H9 (cell line): ENCODE results near the gene SMAD7. TPM values are rescaled to one million over a fixed set of nuclear protein-coding genes. Genes with fewer than 3 reads are reported as not detected.
A peak's percentile ranks its signal among the peaks of the same experiment; 100 is the strongest.

Experiments
- DNase-seq: peaks from one replicate; pipeline ENCODE4 v3.0.0-alpha.2; 2017
- H2AFZ ChIP-seq: one replicate; pipeline ENCODE4 v1.6.1; 2013; ENCODE audit warnings: mild to moderate bottlenecking, low read length, control low read depth, moderate library complexity
- H2AK5ac ChIP-seq: 2 replicates; pipeline ENCODE4 v1.6.1; 2013; ENCODE audit warnings: low read length, control low read depth, mixed read lengths; ENCODE audit not compliant: insufficient read length
- H2BK120ac ChIP-seq: one replicate; pipeline ENCODE4 v1.6.1; 2013; ENCODE audit warnings: low read depth, mild to moderate bottlenecking, low read length, control low read depth, inconsistent platforms; ENCODE audit not compliant: poor library complexity, severe bottlenecking
- H2BK12ac ChIP-seq: 2 replicates; pipeline ENCODE4 v1.6.1; 2013; ENCODE audit warnings: low read length, control low read depth, mixed read lengths, low read depth; ENCODE audit not compliant: insufficient read length
- H2BK15ac ChIP-seq: 2 replicates; pipeline ENCODE4 v1.6.1; 2013; ENCODE audit warnings: low read depth, low read length, control low read depth
- H2BK20ac ChIP-seq: one replicate; pipeline ENCODE4 v1.6.1; 2013; ENCODE audit warnings: low read depth, mild to moderate bottlenecking, low read length, control low read depth, inconsistent platforms; ENCODE audit not compliant: poor library complexity, severe bottlenecking
- H2BK5ac ChIP-seq: 2 replicates; pipeline ENCODE4 v1.6.1; 2013; ENCODE audit warnings: low read length, control low read depth, mixed read lengths; ENCODE audit not compliant: insufficient read length
- H3K14ac ChIP-seq: 2 replicates; pipeline ENCODE4 v1.6.1; 2013; ENCODE audit warnings: low read length, control low read depth; ENCODE audit not compliant: insufficient read depth
- H3K18ac ChIP-seq: 2 replicates; pipeline ENCODE4 v1.6.1; 2013; ENCODE audit warnings: low read depth, mild to moderate bottlenecking, mixed read lengths, low read length, control low read depth; ENCODE audit not compliant: insufficient read length
- H3K23ac ChIP-seq: 2 replicates; pipeline ENCODE4 v1.6.1; 2013; ENCODE audit warnings: low read length, control low read depth, mixed read lengths, low read depth; ENCODE audit not compliant: insufficient read length
- H3K23me2 ChIP-seq: 2 replicates; pipeline ENCODE4 v1.6.1; 2013; ENCODE audit warnings: low read depth, mild to moderate bottlenecking, mixed read lengths, low read length, control low read depth; ENCODE audit not compliant: insufficient read length, poor library complexity, severe bottlenecking
- H3K27ac ChIP-seq: 2 replicates; pipeline ENCODE4 v1.5.1; 2013; ENCODE audit warnings: low read length, control low read depth, mixed read lengths, low read depth; ENCODE audit not compliant: insufficient read length
- H3K27me3 ChIP-seq: 2 replicates; pipeline ENCODE4 v1.6.1; 2013; ENCODE audit warnings: low read length, control low read depth, inconsistent platforms; ENCODE audit not compliant: insufficient read depth
- H3K4ac ChIP-seq: 2 replicates; pipeline ENCODE4 v1.6.1; 2013; ENCODE audit warnings: low read depth, mild to moderate bottlenecking, control low read depth, inconsistent platforms, low read length, moderate library complexity
- H3K4me1 ChIP-seq: 2 replicates; pipeline ENCODE4 v1.6.1; 2013; ENCODE audit warnings: low read length, control low read depth, inconsistent platforms; ENCODE audit not compliant: insufficient read depth
- H3K4me2 ChIP-seq: 2 replicates; pipeline ENCODE4 v1.6.1; 2013; ENCODE audit warnings: low read length, control low read depth, mixed read lengths; ENCODE audit not compliant: insufficient read length, insufficient read depth
- H3K56ac ChIP-seq: 2 replicates; pipeline ENCODE4 v1.6.1; 2013; ENCODE audit warnings: low read depth, mild to moderate bottlenecking, mixed read lengths, low read length, control low read depth; ENCODE audit not compliant: insufficient read length
- H3K79me1 ChIP-seq: 2 replicates; pipeline ENCODE4 v1.6.1; 2013; ENCODE audit warnings: low read depth, mild to moderate bottlenecking, moderate library complexity, low read length, control low read depth, inconsistent platforms; ENCODE audit not compliant: insufficient read depth, poor library complexity, severe bottlenecking
- H3K79me2 ChIP-seq: 2 replicates; pipeline ENCODE4 v1.6.1; 2013; ENCODE audit warnings: low read length, control low read depth, inconsistent platforms; ENCODE audit not compliant: insufficient read depth
- H3K9ac ChIP-seq: 2 replicates; pipeline ENCODE4 v1.6.1; 2013; ENCODE audit warnings: low read length, control low read depth, mixed read lengths; ENCODE audit not compliant: insufficient read length; ENCODE audit errors: extremely low read depth
- H3K9me3 ChIP-seq: one replicate; pipeline ENCODE4 v1.6.1; 2013; ENCODE audit warnings: low read depth, low read length, inconsistent platforms; ENCODE audit not compliant: control insufficient read depth
- H3T11ph ChIP-seq: one replicate; pipeline ENCODE4 v1.6.1; 2013; ENCODE audit warnings: mild to moderate bottlenecking, low read length, control low read depth, inconsistent platforms
- H4K20me1 ChIP-seq: one replicate; pipeline ENCODE4 v1.6.1; 2013; ENCODE audit not compliant: control insufficient read depth, insufficient read length, insufficient read depth
- H4K5ac ChIP-seq: 2 replicates; pipeline ENCODE4 v1.6.1; 2013; ENCODE audit warnings: low read depth, mild to moderate bottlenecking, mixed read lengths, low read length, control low read depth; ENCODE audit not compliant: insufficient read length
- H4K8ac ChIP-seq: replicated peaks from 2 replicates; pipeline ENCODE4 v1.6.1; 2013; ENCODE audit warnings: low read length, control low read depth, mixed read lengths, low read depth; ENCODE audit not compliant: insufficient read length
- H4K91ac ChIP-seq: 2 replicates; pipeline ENCODE4 v1.6.1; 2013; ENCODE audit warnings: low read depth, mild to moderate bottlenecking, moderate library complexity, mixed read lengths, low read length, control low read depth; ENCODE audit not compliant: insufficient read length
- H3K27ac Mint-ChIP-seq, 3 experiments: 2 replicates in 2 of 3; 3 replicates in 1 of 3; pipeline ENCODE4 v1.8.0; 2020 to 2021; ENCODE audit warnings: mixed read lengths in 3 of 3, mild to moderate bottlenecking in 1 of 3, moderate library complexity in 1 of 3
- H3K27me3 Mint-ChIP-seq: 2 replicates; pipeline ENCODE4 v1.8.0; 2021; ENCODE audit warnings: low read depth, mild to moderate bottlenecking, moderate library complexity, mixed read lengths
- H3K36me3 Mint-ChIP-seq, 3 experiments: 2 replicates in 2 of 3; 3 replicates in 1 of 3; pipeline ENCODE4 v1.8.0; 2020 to 2021; ENCODE audit warnings: low read depth in 3 of 3, mixed read lengths in 3 of 3; ENCODE audit not compliant: insufficient read depth in 1 of 3
- H3K4me1 Mint-ChIP-seq, 2 experiments: 2 replicates each; pipeline ENCODE4 v1.8.0; 2020; ENCODE audit warnings: mixed read lengths in 2 of 2
- H3K4me3 Mint-ChIP-seq, 2 experiments: 2 replicates in 1 of 2; 3 replicates in 1 of 2; pipeline ENCODE4 v1.8.0; 2020 to 2021; ENCODE audit warnings: mild to moderate bottlenecking in 2 of 2, mixed read lengths in 2 of 2, moderate library complexity in 1 of 2
- H3K9me3 Mint-ChIP-seq, 2 experiments: 2 replicates in 1 of 2; 3 replicates in 1 of 2; pipeline ENCODE4 v1.8.0; 2020; ENCODE audit warnings: mild to moderate bottlenecking in 2 of 2, mixed read lengths in 2 of 2, moderate library complexity in 1 of 2
- WGBS: extraction: QIAGEN DNeasy Blood & Tissue Kit; methylation state at CpG from one replicate; pipeline ENCODE4 v1.1.7; 2013; ENCODE audit warnings: missing lambda C conversion rate, low lambda C conversion rate, mixed read lengths; ENCODE audit not compliant: insufficient read length; ENCODE audit errors: extremely low coverage; 5-methylcytosine and 5-hydroxymethylcytosine counted together
- total RNA-seq: library from RNA; stranded (reverse); gene quantifications from 2 replicates; pipeline ENCODE4 v1.2.1, GENCODE V29; 2021
- TF ChIP-seq, protein P1 (sequence below): fragments of 200-600 bp; sonication (generic); conservative IDR thresholded peaks from 3 replicates; pipeline ENCODE4 v1.8.0; 2021; ENCODE audit warnings: antibody characterized with exemption, mild to moderate bottlenecking

Gene SMAD7
- total RNA-seq, 1 experiment from 2014 or later, result 27.7 TPM

DNA sequence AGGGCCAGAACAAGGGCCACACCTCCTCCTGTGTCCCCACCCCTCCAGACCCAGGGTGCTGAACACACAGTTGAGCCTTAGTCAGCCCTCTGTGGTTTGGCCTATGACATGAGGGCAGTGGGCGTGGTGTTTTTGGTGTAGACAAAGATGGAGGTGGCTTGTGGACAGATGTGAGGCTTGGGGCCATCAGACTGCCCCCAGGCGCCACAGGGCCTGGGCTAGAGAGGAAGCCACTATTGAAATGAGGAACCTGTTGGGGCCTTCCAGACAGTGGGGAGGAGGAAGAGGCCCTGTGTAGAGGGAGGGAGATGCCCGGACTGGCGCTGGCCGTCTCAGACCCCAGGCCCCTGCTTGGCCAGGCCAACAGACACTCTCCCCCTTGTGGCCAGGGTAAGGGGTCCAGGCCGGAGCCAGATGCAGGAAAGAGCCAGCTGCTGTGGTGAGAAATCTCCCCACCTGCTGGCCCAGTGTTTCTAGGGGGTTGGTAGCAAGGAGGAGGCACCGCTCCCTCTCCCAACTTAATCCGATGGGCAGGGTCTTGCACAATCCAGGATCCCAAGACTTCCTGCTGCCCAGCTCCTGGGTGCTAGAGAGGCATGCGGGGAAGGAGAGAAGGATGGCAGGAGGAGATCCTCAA, 53.8 kb downstream of the SMAD7 start:
- no peaks in the 10 kb centered on the region for H3K79me2 ChIP-seq
- H2BK12ac ChIP-seq, result no peak overlapping the region
- no peak overlapping the region for H3K56ac ChIP-seq
- no peak overlapping the region for H2BK20ac ChIP-seq
- H3K9ac ChIP-seq, result no peak overlapping the region
- H4K20me1 ChIP-seq, result no peaks in the 10 kb centered on the region
- H2AK5ac ChIP-seq, result no peak overlapping the region
- no peak overlapping the region for H3T11ph ChIP-seq
- H3K27me3 ChIP-seq, result no peaks in the 10 kb centered on the region
- no peak overlapping the region for H2BK120ac ChIP-seq
- Mint-ChIP-seq H3K36me3 (no peaks in the 10 kb centered on the region), H3K9me3 (peaks cover 0 to 3% of the 10 kb centered on the region in 2 experiments; a peak in 2 of 5 replicates), H3K27ac (0 out of 7 replicates have a peak overlapping the region, but pooled peaks of 1 of the 3 experiments have one; percentile 28), H3K4me3 (no peak overlapping the region; a peak in 1 of 5 replicates), H3K27me3 (no peaks in the 10 kb centered on the region), H3K4me1 (peaks cover 8 to 15% of the 10 kb centered on the region in 2 experiments)
- no peak overlapping the region for H4K91ac ChIP-seq
- no peak overlapping the region for H3K23ac ChIP-seq
- no peak overlapping the region for H2AFZ ChIP-seq
- no peaks in the 10 kb centered on the region for H3K23me2 ChIP-seq
- H3K18ac ChIP-seq, result no peak overlapping the region
- no peak overlapping the region for H2BK5ac ChIP-seq
- H3K79me1 ChIP-seq, result no peaks in the 10 kb centered on the region
- H2BK15ac ChIP-seq, result no peak overlapping the region
- no peak overlapping the region for H3K4ac ChIP-seq
- no peak overlapping the region for H4K5ac ChIP-seq
- DNase-seq, result peak; percentile 86
- no peak overlapping the region for H3K14ac ChIP-seq
- no peaks in the 10 kb centered on the region for H3K9me3 ChIP-seq
- H3K4me1 ChIP-seq, result no peaks in the 10 kb centered on the region
- TF ChIP-seq, protein P1, sequence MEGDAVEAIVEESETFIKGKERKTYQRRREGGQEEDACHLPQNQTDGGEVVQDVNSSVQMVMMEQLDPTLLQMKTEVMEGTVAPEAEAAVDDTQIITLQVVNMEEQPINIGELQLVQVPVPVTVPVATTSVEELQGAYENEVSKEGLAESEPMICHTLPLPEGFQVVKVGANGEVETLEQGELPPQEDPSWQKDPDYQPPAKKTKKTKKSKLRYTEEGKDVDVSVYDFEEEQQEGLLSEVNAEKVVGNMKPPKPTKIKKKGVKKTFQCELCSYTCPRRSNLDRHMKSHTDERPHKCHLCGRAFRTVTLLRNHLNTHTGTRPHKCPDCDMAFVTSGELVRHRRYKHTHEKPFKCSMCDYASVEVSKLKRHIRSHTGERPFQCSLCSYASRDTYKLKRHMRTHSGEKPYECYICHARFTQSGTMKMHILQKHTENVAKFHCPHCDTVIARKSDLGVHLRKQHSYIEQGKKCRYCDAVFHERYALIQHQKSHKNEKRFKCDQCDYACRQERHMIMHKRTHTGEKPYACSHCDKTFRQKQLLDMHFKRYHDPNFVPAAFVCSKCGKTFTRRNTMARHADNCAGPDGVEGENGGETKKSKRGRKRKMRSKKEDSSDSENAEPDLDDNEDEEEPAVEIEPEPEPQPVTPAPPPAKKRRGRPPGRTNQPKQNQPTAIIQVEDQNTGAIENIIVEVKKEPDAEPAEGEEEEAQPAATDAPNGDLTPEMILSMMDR, result peak; percentile 73
- no peak overlapping the region for H3K4me2 ChIP-seq
- no peak overlapping the region for H3K27ac ChIP-seq
- H4K8ac ChIP-seq, result no peak overlapping the region
- no CpG with 5 or more reads among the region's 9 CpGs for WGBS
